VCaP (cell line): ENCODE measurements around the gene CHST11.

ENCODE experiments used
- H3K27ac ChIP-seq: fragments of 450-650 bp; 2 replicates; pipeline ENCODE4 v1.5.1; 2017
- CTCF ChIP-seq: fragments of 450-650 bp; conservative IDR thresholded peaks from 2 replicates; pipeline ENCODE4 v1.5.1; 2017; ENCODE audit warnings: mild to moderate bottlenecking, moderate library complexity

CHST11 gene

GRCh38 chr12:104664351-104664750 is 207.6 kb downstream of the CHST11 start:
- H3K27ac ChIP-seq: no peak overlapping the region
- TF ChIP-seq CTCF: no peak

GRCh38 chr12:104665296-104665695 is 208.5 kb downstream of the CHST11 start:
- TF ChIP-seq CTCF: no peak
- H3K27ac ChIP-seq: no peak overlapping the region

- no peak for TF ChIP-seq CTCF
- no peak overlapping the region for H3K27ac ChIP-seq
Measured at GRCh38 chr12:104667139-104667538, 210.4 kb downstream of the CHST11 start.

- no peak overlapping the region for H3K27ac ChIP-seq
- TF ChIP-seq CTCF: no peak
Measured at GRCh38 chr12:104668274-104668718, 211.5 kb downstream of the CHST11 start.

- no peak; the same call in 1 of the 2 replicates for TF ChIP-seq CTCF
- H3K27ac ChIP-seq: no peak overlapping the region
Measured at GRCh38 chr12:104669089-104669721, 212.5 kb downstream of the CHST11 start.

GRCh38 chr12:104669851-104670337 is 213.1 kb downstream of the CHST11 start:
- H3K27ac ChIP-seq: no peak overlapping the region

More at GRCh38 chr12:104669851-104670337, 213.1 kb downstream of the CHST11 start:
- TF ChIP-seq CTCF: no peak
